GM19455 (cell line): Measurements from ENCODE around the gene BRICD5.
A peak's percentile ranks its signal among the peaks of the same experiment; 100 is the strongest.

Experiments
- ATAC-seq: cut with Tn5 transposase; IDR thresholded peaks from one replicate; pipeline ENCODE4 v1.9.1; 2021; ENCODE audit not compliant: unreplicated experiment

BRICD5 gene

DNA sequence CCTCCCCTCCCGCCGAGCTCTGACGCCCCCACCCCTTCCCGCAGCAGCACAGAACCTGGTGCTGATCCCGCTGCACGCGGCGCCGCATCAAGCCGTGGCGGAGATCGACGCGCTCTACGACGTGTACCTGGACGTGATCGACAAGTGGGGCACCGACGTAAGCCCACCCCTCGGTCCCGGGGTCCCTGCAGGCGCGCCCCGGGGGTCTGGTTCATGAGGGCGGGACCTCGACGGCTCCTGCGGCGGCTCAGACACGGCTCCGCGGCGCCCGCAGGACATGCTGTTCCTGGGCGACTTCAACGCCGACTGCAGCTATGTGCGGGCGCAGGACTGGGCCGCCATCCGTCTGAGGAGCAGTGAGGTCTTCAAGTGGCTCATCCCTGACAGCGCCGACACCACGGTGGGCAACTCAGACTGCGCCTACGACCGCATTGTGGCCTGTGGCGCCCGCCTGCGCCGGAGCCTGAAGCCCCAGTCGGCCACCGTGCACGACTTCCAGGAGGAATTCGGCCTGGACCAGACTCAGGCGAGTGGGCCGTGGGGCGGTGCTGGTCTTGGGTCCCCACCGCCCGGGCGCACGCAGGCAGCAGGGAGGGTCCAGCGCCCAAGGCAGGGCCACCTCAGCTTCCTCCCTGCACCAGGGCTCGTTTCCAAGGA, 27.0 kb upstream of the BRICD5 start:
- ATAC-seq: no peak

- no peak for ATAC-seq
Measured at GRCh38 chr16:2237102-2237482, 26.4 kb upstream of the BRICD5 start.

DNA sequence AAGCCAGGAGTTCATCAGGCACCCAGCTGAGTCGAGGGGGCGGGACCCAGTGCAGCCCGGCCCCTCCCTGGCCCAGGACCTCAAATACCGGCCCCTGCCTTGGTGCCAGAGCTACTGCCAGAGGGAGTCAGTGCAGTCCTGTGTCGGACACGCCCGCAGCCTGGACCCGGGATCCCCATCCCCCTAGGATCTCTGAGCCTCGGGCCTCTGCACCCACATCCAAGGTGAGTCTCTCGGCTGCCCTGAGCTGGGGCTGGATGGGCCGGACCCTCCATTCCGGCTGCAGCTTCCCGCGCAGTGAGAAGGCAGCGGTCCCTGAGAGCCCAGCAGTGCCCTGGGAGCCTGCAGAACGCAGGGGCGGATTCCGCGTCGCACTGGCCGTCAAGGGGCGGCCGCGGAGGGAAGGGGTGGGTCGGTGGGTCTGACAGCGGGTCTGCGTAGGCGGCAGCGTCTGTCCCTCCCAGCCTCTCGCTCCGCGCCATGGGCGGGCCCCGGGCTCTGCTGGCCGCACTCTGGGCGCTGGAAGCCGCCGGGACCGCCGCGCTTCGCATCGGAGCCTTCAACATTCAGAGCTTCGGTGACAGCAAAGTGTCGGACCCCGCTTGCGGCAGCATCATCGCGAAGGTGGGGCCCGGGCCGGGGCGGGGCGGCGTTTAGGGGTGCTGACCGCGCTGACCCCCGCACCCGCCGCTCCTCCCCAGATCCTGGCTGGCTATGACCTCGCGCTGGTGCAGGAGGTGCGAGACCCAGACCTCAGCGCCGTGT, 25.9 kb upstream of the BRICD5 start, which contains the start of gene DNASE1L2:
Gene DNASE1L2 (plus strand): TSS at position 108 of the 765 bp plus-strand sequence. CDS start 373 bp downstream, at position 481.
- ATAC-seq: no peak

- no peak for ATAC-seq
Measured at GRCh38 chr16:2235695-2236336, 25.2 kb upstream of the BRICD5 start.

- no peak for ATAC-seq
Measured at GRCh38 chr16:2235234-2235651, 24.6 kb upstream of the BRICD5 start.

GRCh38 chr16:2234813-2235170, 24.1 kb upstream of the BRICD5 start:
- no peak for ATAC-seq

DNA sequence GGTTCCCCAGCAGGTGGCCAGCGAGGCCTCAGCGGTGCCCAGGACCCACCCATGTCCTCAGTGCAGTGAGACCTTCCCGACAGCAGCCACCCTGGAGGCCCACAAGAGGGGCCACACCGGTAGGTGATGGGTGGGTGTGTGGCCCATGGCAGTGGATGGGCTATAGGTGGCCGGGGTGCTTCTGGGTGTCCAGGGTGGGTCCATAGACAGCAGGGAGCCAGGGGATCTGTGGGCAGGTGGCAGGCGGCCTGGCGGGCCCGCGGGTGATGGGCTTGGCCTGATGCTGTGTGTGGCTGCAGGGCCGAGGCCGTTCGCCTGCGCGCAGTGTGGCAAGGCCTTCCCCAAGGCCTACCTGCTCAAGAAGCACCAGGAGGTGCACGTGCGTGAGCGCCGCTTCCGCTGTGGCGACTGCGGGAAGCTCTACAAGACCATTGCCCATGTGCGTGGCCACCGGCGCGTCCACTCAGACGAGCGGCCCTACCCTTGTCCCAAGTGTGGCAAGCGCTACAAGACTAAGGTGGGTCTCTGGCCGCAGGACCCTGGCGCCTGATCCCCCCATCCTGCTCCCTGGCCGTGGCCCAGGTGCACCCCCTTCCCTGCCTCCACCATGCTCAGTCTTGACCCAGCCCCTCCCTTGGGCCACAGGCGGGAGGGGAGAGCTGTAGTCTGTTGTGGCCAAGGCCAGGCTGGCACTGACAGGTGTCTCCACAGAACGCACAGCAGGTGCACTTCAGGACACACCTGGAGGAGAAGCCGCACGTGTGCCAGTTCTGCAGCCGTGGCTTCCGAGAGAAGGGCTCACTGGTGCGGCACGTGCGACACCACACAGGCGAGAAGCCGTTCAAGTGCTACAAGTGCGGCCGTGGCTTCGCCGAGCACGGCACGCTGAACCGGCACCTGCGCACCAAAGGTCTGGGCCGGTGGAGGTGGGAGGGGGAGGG, 23.5 kb upstream of the BRICD5 start:
- no peak for ATAC-seq

DNA sequence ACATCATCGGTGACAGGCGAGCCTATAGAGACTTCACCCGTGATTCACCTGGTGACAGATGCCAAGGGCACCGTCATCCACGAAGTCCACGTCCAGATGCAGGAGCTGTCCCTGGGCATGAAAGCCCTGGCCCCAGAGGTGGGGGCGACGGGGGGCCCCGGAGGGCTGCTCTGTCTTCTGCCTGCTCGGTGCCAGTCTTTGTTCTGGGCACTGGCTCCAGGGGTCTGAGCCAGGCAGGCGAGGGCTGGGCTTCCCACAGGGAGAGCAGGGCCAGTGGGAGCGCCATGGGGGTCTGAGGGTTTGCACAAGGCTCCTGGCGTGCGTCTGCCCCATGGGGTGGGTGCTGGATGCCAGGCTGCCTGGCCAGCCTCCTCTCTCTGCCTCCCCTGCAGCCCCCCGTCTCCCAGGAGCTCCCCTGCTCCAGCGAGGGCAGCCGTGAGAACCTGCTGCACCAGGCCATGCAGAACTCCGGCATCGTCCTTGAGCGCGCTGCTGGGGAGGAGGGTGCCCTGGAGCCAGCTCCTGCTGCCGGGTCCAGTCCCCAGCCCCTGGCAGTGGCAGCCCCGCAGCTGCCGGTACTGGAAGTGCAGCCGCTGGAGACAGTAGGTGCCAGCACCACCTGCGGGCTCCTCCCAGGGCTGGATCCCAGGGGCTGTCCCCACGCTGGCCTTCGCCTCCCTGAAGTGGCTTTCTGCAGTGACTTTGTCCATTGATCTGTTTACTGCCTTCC, 22.5 kb upstream of the BRICD5 start:
- no peak for ATAC-seq

GRCh38 chr16:2232094-2232990, 21.7 kb upstream of the BRICD5 start:
- ATAC-seq: no peak

DNA sequence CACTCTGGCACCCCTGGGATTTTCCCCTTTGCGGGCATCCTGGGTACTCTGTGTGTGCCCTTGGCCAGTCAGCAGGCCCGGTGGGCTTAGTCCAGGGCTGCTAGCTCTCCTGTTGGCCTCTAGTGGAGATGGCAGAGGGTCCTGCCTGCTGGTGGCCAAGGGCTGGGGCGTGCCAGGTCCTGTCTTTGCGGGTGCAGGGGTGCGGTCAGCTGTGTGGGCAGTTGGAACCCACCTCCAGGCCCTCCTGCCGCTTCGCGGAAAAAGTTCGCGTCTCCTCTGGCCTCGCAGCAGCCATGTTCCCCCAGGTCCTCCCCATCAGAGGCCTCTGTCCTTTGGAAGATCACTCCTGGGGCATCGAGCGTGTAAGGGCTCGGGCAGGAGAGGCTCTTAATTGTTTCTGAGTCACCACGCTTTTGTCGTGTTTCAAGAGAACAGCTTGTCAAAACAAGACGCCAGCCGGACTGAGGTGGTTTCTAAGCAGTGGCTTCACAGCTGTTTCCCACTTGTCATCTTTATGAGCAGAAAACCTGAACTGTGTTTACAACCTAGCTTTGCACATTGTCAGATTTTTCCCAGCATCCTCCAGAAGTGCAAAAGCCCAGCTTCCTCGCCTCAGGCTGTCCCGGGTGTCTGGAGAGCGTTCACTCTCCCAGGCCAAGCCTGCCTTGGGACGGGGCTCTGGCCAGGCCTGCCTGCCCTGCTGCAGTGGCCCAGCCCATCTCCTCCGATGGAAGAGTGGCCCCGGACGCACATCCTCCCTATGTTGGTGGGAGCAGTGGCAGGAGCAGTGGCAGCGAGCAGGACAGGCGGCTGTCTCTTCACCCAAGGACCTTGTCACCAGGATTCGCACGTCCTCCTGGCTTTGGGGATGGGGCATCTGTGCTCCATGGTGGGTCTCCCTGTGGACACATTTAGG, 20.6 kb upstream of the BRICD5 start:
- no peak for ATAC-seq

DNA sequence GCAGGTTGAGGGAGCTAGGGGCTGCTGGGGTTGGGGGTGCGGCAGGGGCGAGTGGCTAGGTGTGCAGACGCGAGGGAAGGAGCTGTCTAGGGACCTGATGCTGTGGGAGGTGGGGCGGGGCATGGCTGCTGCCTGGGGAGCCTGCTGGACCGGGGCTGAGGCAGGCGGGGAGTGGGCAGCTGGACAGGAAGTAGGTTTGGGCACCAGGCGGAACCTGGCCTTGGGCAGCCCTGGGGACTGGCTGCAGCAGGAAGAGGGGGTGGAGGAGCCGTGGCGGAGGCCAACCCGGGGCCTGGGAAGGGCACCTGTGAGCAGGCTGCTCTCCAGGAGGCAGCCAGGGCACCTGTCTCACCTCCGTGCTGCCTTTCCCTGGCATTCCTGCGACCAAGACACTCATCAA, 19.7 kb upstream of the BRICD5 start:
- no peak for ATAC-seq

GRCh38 chr16:2229632-2230250, 19.1 kb upstream of the BRICD5 start:
- ATAC-seq: no peak

DNA sequence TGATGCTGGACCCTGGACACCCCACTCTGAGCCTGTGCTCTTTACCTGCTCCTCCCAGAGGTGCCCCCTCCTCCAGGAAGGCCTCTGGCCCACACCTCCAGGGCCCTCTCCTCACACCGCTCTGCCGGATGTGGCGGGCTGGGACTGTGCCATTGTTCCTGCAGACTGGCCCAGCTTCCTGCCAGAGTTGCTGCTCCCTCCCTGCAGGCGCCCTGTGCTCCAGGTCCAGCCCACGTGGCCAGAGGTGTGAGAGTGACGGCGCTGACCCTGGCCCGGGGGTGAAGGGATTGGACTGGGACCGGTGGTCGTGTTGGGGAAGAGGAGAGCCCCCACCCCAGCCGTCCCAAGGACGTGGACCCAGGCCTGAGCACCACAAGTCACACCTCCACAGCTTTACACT, 18.4 kb upstream of the BRICD5 start:
- ATAC-seq: no peak

DNA sequence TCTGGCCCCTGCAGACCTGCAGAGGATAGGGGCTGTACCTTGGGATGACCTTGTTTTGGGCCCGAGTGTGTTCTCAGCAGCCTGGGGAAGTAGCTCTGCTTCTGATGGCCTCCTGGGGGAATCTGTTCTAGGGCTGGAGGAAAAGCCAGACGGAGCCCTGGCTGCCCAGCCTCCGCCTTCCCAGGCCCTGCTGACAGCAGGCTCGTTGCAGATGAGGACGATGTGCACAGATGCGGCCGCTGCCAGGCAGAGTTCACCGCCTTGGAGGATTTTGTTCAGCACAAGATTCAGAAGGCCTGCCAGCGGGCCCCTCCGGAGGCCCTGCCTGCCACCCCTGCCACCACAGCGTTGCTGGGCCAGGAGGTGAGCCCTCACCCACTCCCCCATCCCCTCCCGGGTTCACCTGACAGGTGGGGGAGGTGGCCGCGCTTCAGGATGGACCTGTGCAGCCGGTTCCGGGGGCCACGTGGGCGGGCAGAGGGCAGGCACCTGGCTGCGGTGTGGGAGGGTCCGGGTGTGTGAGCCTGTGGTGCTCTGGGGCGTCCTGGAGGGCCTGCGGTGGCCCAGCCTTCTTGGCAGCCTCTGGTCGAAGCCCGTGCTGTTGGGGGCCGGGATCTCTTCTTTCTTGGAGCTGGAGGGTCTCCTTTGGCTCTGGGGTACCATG, 17.6 kb upstream of the BRICD5 start:
- no peak for ATAC-seq

DNA sequence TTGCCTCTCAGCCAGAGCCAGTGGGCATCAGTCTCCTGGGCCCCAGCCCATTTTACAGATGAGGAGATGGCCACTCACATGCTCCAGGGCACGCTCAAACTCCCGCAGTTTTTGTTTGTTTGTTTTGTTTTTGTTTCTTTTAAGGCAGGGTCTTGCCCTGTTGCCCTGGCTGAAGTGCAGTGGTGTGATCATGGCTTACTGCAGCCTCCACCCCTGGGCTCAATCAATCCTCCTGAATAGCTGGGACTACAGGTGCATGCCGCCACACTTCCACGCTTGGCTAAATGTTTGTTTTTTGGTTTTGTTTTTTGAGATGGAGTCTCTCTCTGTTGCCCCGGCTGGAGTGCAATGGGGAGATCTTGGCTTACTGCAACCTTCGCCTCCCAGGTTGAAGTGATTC, 16.3 kb upstream of the BRICD5 start:
- ATAC-seq: no peak

DNA sequence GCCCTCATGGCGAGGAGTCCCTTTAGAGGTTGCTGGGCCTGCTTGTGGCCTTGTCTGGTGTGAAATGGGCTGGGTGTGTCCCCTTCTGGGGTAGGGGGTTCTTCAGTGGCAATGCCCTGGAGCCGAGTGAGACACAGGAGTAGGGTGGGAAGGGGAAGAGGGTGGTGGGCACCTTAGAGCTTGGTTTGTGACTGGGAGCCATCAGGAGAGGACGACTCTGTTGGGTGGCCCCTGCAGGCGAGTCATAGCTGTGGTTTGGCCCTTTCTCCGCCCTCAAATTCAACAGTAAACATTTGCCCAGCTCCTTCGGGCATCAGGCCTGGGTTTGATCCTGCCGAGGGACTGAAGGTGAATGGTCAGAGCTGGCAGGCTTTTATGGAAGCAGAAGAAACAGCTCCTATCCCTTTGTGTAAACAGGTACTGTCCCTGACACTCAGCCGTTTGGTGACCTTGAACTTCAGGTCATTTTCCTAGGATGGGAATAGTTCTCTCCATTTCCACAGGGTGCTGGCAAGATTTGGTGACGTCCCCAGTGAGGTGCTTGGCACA, 15.7 kb upstream of the BRICD5 start:
- ATAC-seq: no peak

GRCh38 chr16:2223942-2224486, 13.4 kb upstream of the BRICD5 start:
- ATAC-seq: peak; percentile 27
